ENCODE results near the gene RBM4B.

Gene RBM4B

DNA sequence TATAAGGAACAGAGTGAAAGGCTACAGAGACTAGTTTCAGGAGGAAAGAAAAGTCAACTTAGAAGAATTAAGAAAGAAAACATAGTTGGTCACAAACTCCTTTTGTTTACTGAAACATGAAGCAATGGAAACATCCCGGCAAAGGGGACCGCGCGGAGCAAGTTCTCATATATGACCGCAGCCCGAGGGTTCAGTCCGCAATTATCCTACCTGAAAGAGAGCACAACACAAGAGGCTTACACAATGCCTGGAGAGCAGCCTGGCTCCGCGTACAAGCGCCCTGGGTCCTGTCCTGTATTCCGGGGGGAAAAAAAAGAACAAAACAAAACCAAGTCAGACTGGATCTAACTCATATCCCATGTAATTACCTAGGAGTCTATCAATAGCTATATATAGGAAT is 12.3 kb downstream of the RBM4B start:
- TF ChIP-seq REST (IDR thresholded peaks at IDR 0.05; ENCODE audit: insufficient read depth in 1 of 2, low read depth in 2 of 2, low read length in 2 of 2) (no peak), SIN3A (IDR thresholded peaks at IDR 0.05; ENCODE audit: borderline replicate concordance, insufficient read depth, low read length) (no peak), POLR2AphosphoS5 (IDR thresholded peaks at IDR 0.05; ENCODE audit: low read depth, low read length) (no peak), FOXP2 (optimal IDR thresholded peaks at IDR 0.05; ENCODE audit: borderline replicate concordance, extremely low read depth, extremely low read length, insufficient read depth) (no peak), TAF1 (IDR thresholded peaks at IDR 0.05; ENCODE audit: borderline replicate concordance, insufficient read depth, low read length) (no peak)

DNA sequence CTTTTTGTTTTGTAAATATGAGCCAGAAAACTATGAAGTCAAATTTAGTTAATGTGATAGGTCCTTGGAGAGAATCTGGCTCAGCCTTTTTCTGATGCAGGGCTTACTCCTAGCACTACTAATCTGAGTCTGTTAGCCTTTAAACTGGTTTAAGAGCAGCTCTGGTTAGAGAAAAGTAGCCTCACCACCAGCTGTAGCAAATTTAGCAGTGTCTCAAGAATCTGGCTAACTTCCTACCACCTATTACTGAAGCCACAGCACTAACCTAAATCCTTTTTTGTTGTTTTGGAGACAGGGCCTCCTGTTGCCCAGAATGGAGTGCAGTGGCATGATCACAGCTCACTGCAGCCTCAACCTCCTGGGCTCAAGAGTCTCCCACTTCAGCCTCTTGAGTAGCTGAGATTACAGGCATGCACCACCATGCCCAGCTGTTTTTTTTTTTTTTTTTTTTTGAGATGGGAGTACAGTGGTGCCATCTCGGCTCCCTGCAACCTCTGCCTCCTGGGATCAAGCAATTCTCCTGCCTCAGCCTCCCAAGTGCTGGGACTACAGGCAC is 13.9 kb downstream of the RBM4B start:
- TF ChIP-seq FOXP2 (optimal IDR thresholded peaks at IDR 0.05; ENCODE audit: borderline replicate concordance, extremely low read depth, extremely low read length, insufficient read depth) (no peak), TAF1 (IDR thresholded peaks at IDR 0.05; ENCODE audit: borderline replicate concordance, insufficient read depth, low read length) (no peak), REST (IDR thresholded peaks at IDR 0.05; ENCODE audit: insufficient read depth in 1 of 2, low read depth in 2 of 2, low read length in 2 of 2) (no peak), SIN3A (IDR thresholded peaks at IDR 0.05; ENCODE audit: borderline replicate concordance, insufficient read depth, low read length) (no peak), POLR2AphosphoS5 (IDR thresholded peaks at IDR 0.05; ENCODE audit: low read depth, low read length) (no peak)

GRCh38 chr11:66659763-66660162 is 17.9 kb downstream of the RBM4B start:
- no peak for TF ChIP-seq FOXP2 (optimal IDR thresholded peaks at IDR 0.05; ENCODE audit: borderline replicate concordance, extremely low read depth, extremely low read length, insufficient read depth)
- TF ChIP-seq REST (IDR thresholded peaks at IDR 0.05; ENCODE audit: insufficient read depth in 1 of 2, low read depth in 2 of 2, low read length in 2 of 2), result no peak
- no peak for TF ChIP-seq POLR2AphosphoS5 (IDR thresholded peaks at IDR 0.05; ENCODE audit: low read depth, low read length)

DNA sequence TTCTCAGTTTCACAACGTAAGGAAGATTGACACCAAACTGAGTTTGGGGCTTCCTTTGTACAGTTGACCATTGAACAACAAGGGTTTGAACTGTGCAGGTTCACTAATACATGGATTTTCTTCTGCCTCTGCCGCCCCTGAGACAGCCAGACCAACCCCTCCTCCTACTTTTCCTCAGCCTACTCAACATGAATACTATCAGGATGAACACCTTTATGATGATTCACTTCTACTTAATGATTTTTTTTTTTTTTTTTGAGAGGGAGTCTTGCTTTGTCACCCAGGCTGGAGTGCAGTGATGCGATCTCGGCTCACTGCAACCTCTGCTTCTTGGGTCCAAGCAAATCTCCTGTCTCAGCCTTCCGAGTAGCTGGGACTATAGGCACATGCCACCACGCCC is 24.6 kb downstream of the RBM4B start:
- TF ChIP-seq TAF1 (IDR thresholded peaks at IDR 0.05; ENCODE audit: borderline replicate concordance, insufficient read depth, low read length), result no peak

GRCh38 chr11:66652651-66653050 is 25.0 kb downstream of the RBM4B start:
- TF ChIP-seq REST (IDR thresholded peaks at IDR 0.05; ENCODE audit: insufficient read depth in 1 of 2, low read depth in 2 of 2, low read length in 2 of 2) (no peak), SIN3A (IDR thresholded peaks at IDR 0.05; ENCODE audit: borderline replicate concordance, insufficient read depth, low read length) (no peak), POLR2AphosphoS5 (IDR thresholded peaks at IDR 0.05; ENCODE audit: low read depth, low read length) (no peak), FOXP2 (optimal IDR thresholded peaks at IDR 0.05; ENCODE audit: borderline replicate concordance, extremely low read depth, extremely low read length, insufficient read depth) (no peak), TAF1 (IDR thresholded peaks at IDR 0.05; ENCODE audit: borderline replicate concordance, insufficient read depth, low read length) (no peak)

Measured in PFSK-1 (cell line).